ENCODE measurements around the gene ZNRF3.
"Not testable (repeated sequence)": the region's sequence is repeated elsewhere in the genome, so short reads cannot be mapped to it uniquely, and the experiment has no call there.

ZNRF3 gene

DNA sequence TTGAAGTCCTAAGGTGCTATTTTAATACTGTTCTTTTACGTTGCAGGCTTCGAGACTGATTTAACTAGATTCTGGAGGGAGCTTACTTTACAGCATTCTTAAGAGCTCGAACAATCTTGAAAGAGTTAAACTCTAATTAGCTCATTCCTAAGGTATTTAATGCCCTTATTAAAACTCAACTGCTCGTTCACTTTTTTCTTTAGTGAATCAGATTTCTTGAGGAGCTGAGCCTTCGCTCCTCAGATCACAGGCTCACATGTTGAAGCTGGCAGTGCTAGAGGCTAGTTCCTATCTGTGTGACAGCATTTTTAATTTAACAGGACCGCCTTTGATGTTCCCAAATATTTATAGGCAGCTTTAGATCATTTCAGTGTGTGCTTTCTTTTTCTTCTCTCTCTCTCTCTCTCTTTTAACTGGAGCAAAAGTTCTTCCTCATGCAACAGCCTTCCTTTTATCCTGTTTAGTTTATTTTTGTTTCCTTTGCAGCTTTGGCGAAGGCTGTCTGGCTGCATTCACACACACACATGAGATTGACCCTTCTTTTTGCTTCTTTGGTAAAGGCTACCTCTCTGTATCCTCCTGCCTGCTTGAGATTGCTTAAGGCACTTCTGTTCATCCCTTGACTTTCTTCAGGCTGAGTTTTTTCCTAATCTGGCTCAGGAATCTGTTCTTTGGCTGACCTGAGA, 21.0 kb downstream of the ZNRF3 start:
- no peak overlapping the region for H3K4me3 ChIP-seq (ENCODE audit: low read depth, low read length)
- no peak for DNase-seq (ENCODE audit: low read depth)

DNA sequence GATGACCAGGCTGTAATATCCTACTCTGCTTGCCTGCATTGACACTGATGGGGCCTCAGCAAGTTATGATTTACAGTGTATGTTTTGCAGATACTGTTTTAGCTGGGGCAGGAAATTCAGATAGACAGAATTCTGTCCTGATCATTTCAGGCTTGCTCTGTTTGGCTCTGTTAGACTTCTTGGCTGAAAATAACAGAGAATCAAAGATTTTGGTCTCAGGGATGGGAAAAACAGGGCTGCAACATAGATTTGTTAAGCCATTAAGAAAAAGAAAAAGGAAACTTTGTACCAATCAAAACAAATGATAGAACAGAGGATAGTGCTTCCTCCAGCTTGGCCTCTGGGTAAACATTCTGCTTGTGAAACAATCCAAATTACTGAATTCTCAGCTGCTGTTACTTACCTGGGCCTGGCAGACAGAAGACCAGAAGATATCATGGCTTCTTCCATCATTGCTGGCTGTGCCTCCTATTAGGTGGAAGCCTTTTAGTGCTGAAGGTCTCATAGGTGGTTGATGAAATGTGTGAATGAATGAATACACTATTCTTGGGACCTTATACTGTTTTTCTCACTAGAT, 22.0 kb downstream of the ZNRF3 start:
- DNase-seq (ENCODE audit: low read depth), result no peak
- H3K4me3 ChIP-seq (ENCODE audit: low read depth, low read length), result no peak overlapping the region

DNA sequence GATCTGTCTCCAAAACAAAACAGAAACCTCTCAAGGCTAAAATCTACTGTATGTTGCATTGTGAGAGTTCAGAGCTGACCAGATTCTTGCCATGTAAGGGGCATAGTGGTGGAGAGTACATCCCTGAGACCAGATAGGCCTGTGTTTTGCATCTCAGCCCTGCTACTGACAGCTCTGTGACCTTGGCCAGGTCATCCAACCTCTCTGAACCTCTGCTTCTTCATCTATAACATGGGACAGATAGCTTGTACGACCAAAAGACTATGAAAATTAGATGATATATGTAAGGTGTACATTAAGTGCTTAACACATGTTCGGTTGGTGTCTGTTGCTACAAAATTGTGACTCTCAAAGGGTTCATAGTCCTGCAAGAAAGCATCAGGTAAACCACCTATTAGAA, 22.9 kb downstream of the ZNRF3 start:
- no peak for DNase-seq (ENCODE audit: low read depth)
- no peak overlapping the region for H3K4me3 ChIP-seq (ENCODE audit: low read depth, low read length)

DNA sequence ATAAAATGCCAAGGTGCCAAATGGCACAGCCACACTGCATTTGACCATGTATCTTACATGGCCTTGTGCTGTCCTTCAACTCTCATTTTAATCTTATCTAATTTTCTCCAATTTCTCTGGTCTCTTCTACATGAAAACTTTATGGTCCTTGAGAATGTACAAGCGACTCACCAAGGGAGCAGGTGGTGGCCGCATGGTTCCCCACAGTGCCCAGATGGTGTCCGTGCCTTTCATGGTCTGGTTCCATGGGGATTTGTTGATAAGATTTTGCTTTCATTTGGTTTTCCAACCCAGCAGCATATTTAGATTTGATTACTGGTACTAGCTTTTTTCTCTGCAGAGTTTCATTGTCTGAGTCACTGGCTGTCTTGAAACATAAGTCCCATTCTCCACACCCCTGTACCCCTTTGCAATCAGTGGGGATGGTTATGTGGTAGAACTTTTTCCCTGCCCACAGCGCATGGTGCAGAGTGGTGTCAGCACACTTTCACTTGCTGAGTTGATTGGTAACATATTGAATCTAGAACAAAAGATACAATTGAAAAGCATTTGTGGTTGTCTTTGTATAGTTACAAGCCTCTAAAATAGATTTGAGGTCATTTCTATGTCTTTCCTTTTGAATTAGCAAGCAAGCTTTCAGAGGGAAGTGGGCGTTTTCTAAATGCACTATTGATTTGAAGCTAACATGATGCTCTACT, 24.1 kb downstream of the ZNRF3 start:
- no peak overlapping the region for H3K4me3 ChIP-seq (ENCODE audit: low read depth, low read length)
- DNase-seq (ENCODE audit: low read depth), result no peak

DNA sequence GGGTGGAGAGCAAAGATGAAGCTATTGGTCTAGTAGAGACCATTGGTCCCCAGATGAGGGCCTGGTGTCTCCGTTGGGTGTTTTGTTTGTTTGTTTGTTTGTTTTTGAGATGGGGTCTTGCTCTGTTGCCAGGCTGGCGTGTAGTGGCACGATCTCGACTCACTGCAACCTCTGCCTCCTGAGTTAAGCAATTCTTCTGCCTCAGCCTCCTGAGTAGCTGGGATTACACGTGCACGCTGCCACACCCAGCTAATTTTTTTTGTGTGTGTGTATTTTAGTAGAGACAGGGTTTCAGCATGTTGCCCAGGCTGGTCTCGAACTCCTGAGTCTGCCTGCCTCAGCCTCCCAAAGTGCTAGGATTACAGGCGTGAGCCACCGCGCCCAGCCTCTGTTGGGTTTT, 25.4 kb downstream of the ZNRF3 start:
- not testable (repeated sequence) for H3K4me3 ChIP-seq (ENCODE audit: low read depth, low read length); DNase-seq (ENCODE audit: low read depth)

GRCh38 chr22:28909375-28909774, 26.0 kb downstream of the ZNRF3 start:
- no peak overlapping the region for H3K4me3 ChIP-seq (ENCODE audit: low read depth, low read length)
- no peak for DNase-seq (ENCODE audit: low read depth)

DNA sequence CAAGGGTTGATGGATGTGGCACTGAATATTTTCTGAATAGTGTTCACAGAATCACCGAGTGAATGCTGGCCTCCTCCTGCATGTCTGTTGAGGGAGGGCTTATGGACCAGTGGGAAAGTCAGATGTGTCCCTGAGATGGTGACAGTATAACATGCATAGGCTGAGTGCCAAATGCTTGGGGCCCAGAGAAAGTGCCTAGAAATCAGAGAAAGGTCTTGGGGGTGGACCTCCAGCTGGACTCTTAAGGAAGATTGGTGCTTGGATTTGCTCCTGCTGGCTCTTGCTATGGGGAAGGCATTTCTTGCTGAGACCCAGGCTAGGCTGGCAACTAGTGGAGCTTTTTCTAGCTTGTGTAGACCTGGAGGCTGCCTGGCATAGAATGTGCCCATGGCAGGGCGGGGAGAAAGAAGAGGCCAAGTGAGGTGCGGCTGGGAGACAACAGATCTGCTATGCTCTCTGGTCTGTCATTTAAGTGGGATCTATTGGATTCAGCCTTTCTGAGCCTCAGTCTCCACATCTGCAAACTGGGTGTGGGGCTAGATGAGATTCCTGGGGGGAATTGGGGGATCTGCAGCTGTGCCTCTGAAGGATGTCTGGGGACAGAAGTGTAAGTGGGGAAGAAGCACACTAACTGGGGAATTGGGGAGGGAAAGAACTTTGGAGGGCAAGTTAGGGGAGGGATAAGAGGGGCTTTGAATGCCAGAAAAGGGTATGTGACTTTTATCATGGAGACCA, 27.4 kb downstream of the ZNRF3 start:
- H3K4me3 ChIP-seq (ENCODE audit: low read depth, low read length), result no peak overlapping the region
- no peak for DNase-seq (ENCODE audit: low read depth)

- no peak for DNase-seq (ENCODE audit: low read depth)
Observed at GRCh38 chr22:28911304-28911690, 27.9 kb downstream of the ZNRF3 start.

DNA sequence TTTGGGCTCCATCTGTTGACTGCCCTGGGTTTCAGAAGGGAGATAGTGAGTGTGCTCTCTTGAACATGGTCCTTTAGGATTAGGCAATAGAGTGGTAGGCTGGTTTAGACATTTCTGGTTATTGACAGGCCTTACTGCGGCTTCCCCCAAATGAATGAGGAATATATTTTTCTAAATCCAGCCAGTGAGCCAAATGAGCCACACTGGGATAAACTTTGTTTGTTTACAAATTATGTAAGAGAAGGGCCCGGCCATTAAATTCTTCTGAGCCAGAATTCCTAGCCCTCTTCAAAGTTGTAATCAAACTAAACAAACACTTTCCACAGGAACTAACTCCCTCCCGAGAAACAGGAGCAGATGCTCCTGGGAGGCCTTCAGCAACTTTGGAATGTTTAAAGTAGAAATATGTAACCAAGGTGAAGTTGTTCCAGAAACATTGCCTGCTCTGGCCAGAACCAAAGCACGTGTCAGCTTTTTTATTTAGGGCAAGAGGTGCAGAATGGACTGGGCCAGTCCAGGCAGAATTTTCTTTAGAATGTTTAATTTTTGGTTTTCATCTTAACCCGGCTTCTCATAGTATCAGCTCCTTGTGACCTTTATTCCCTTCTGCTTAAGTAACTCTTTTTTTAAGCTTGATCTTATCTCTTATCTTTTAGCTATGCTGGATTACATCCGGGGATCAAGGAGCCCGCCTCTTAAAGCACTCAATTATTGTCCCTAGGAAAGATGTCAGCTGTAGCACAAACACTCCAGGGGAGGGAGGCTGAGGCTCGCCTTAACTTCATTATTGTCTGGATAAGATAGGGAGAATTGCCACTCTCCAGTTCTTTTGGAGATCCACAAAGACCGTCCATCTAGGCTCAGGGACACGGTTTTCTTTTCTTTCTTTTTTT, 28.7 kb downstream of the ZNRF3 start:
- H3K4me3 ChIP-seq (ENCODE audit: low read depth, low read length), result no peak overlapping the region
- DNase-seq (ENCODE audit: low read depth), result no peak

More at GRCh38 chr22:28911304-28911690, 27.9 kb downstream of the ZNRF3 start:
- H3K4me3 ChIP-seq (ENCODE audit: low read depth, low read length), result no peak overlapping the region

- H3K4me3 ChIP-seq (ENCODE audit: low read depth, low read length), result no peak overlapping the region
Observed at GRCh38 chr22:28914201-28914600, 30.8 kb downstream of the ZNRF3 start.

GRCh38 chr22:28915969-28916368, 32.6 kb downstream of the ZNRF3 start:
- no peak for DNase-seq (ENCODE audit: low read depth)

More at GRCh38 chr22:28914201-28914600, 30.8 kb downstream of the ZNRF3 start:
- DNase-seq (ENCODE audit: low read depth), result no peak

DNA sequence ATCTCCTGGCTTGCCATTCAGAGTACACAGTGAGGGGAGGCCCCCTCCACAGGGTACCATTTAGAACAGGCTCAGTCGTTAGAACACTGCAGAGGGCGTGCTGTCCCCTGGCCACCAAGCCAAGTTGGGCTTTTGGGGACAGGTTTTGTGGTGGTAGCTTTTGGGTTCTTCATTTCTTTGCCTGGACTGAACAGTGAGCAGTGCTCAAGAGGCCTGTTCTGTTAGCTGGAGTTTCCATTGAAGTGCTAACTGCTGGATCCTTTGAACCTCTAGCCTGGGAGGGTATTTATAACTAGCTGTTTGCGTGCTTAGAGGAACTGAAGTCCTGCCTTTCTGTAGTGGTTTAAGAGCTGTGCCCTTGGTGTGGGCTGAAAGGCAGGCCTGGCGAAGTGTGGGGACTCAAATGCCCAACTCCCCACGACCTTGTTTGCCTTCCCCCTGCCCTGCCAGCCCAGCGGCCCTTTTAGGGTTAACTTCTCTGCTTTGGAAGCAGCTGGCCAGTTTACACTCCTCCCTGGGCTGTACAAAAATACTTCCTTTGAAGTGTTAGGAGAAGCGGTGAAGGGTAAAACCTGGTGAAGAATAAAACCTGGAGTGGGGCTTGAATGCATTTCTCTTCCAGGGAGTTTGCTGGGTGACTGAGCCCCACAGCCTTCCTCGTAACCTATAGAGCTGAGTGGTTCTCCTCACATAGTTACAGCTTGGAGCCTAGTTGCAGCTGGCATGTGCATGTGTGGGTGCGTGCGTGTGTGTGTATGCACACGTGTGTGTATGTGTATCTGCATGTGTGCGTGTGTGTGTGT, 34.6 kb downstream of the ZNRF3 start:
- no peak overlapping the region for H3K4me3 ChIP-seq (ENCODE audit: low read depth, low read length)
- no peak for DNase-seq (ENCODE audit: low read depth)

More at GRCh38 chr22:28915969-28916368, 32.6 kb downstream of the ZNRF3 start:
- H3K4me3 ChIP-seq (ENCODE audit: low read depth, low read length), result no peak overlapping the region

GRCh38 chr22:28918550-28919271, 35.3 kb downstream of the ZNRF3 start:
- no peak for DNase-seq (ENCODE audit: low read depth)
- no peak overlapping the region for H3K4me3 ChIP-seq (ENCODE audit: low read depth, low read length)

DNA sequence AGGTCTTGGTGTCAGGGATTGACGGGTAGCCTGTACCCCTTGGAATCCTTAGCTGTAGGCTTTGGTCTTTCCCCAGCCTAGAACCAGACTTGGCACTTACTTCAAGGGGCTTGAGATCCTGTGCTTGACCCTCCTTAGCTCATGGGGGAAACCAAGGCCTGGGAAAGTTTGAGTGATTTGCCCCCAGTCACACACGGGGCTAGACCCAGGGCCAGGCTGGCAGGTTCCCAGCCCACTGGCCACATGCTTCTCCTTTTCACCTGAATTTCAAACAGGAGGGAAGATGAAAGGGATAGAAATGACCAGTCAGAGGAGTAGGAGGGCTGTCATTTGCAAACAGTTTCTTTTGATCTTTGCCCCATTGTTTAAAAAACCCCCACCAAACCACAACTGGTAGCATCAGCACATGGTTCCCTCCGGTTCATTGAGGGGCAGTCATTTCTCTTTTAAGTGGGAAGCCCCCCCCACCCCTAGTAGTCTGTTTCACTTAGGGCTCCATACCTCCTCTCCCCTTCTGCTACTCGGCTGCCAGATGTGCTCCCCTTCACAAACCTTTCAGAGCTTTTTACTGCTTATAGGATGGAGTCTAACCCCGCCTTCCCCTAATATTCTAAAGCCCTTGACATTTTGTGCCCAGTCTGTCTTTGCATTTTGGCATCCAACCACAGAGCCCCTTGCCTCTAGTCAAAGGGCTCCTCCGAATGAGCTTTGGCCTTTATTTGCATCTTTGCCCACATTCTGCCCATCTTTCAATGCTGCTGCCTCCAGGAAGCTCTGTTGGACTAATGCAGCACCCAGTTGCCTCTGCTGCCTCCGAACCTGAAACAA, 37.6 kb downstream of the ZNRF3 start:
- H3K4me3 ChIP-seq (ENCODE audit: low read depth, low read length), result no peak overlapping the region
- no peak for DNase-seq (ENCODE audit: low read depth)

DNA sequence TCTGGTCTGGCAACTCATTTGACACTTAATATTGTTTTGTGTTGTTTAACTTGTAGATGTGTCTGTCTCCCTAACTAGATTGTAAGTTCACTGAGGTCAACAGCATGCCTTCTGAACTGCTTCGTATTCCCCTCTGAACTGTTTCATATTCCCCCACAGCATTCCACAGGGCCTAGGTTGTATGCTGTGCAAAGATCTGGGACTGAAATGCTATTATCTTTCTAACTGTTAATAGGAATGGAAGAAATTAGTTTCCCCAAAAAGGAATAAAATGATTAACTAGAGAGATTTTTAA, 38.2 kb downstream of the ZNRF3 start:
- no peak for DNase-seq (ENCODE audit: low read depth)
- no peak overlapping the region for H3K4me3 ChIP-seq (ENCODE audit: low read depth, low read length)

- no peak for DNase-seq (ENCODE audit: low read depth)
- H3K4me3 ChIP-seq (ENCODE audit: low read depth, low read length), result no peak overlapping the region
Observed at GRCh38 chr22:28922540-28923244, 39.3 kb downstream of the ZNRF3 start.
